Lower leg skin (tissue), 4 donors: ENCODE results near the gene CLEC19A. TPM values are rescaled to one million over a fixed set of nuclear protein-coding genes. Genes with fewer than 3 reads are reported as not detected.
A peak's percentile ranks its signal among the peaks of the same experiment; 100 is the strongest.

Experiments used
- DNase-seq, 2 donors: peaks; one replicate each; pipeline ENCODE4 v3.0.0-alpha.2; 2019; ENCODE audit warnings: low spot score in 2 of 2
- H3K4me3 ChIP-seq: fragments of 200-600 bp; sonication (generic); 2 replicates; pipeline ENCODE4 v1.5.1; 2017; ENCODE audit warnings: mild to moderate bottlenecking, low read depth; ENCODE audit not compliant: poor library complexity, severe bottlenecking
- CTCF ChIP-seq, 3 donors: fragments of 450-650 bp; IDR thresholded peaks; one replicate each; pipeline ENCODE4 v1.5.1; 2016; ENCODE audit warnings: antibody characterized with exemption in 3 of 3, mild to moderate bottlenecking in 3 of 3, moderate library complexity in 2 of 3
- POLR2A ChIP-seq, 2 donors: fragments of 450-650 bp; IDR thresholded peaks; one replicate each; pipeline ENCODE4 v1.6.1; 2016 to 2017; ENCODE audit warnings: antibody characterized with exemption in 2 of 2, mild to moderate bottlenecking in 1 of 2, moderate library complexity in 1 of 2
- WGBS, 2 donors: methylation state at CpG; one replicate each; pipeline ENCODE4 v1.1.5; 2018; 5-methylcytosine and 5-hydroxymethylcytosine counted together
- intact Hi-C: fragments of 100-400 bp; cut with DNase I; formaldehyde crosslinking; loops from one replicate; pipeline ENCODE4 v1.15.0; 2023; ENCODE audit warnings: low total_unique reads
- total RNA-seq, 4 donors: library from RNA; depleted of rRNA; stranded (reverse); fragments of >200 nt; gene quantifications; one replicate each; pipeline ENCODE4 v1.1.0, GENCODE V29; 2016

Gene CLEC19A
- total RNA-seq, 4 donors from 2014 or later, result not detected

DNA sequence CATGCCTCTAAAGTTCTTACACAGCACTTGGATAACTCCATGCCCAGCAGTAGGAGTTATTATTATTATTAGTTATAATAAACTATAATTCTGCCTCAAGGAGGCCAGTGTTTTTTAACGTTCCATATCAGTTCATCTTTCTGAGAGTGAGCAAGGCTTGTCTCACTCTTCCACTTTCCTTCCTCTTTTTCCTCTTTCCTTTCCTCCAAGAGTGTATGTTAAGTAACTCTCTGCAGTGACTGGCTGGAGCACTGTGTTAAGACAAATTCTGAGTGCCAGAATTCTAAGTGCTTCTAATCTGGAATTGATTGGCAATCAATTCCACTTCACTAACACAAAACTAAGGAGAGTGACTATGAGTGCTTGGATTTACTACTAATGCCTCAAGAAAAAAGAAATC lies 16.4 kb downstream of the CLEC19A start:
- WGBS, 2 donors, result 0% methylated on average over 1 of the region's 1 CpG
- intact Hi-C loops, result no loop called here
- TF ChIP-seq POLR2A (IDR thresholded peaks at IDR 0.05) (no peak), CTCF (IDR thresholded peaks at IDR 0.05) (no peak)
- peak in 1 of 2 donors; percentile 36 for DNase-seq
- H3K4me3 ChIP-seq, result no peak overlapping the region

DNA sequence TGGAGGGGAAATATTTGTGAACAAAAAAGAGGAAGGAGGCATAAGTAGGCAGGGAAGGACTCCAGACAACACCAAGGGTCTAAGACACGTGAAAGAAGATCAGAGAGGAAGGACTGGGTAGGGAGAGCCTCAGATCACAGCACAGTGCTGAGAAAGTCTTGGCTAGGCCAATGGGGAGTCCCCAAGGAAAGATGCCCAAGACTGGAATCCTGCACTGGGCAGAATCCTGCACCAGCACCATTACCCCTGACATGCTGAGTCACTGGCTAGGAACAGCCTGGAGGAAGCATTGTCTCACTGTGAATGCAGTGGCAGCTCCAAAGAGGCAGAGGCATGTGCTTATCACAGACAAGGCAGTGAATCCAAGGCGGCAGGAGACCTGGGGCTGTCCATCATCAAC lies 19.2 kb downstream of the CLEC19A start:
- TF ChIP-seq CTCF (IDR thresholded peaks at IDR 0.05) (no peak), POLR2A (IDR thresholded peaks at IDR 0.05) (no peak)
- 47 to 55% methylated on average over 2 of the region's 2 CpGs for WGBS, 2 donors
- DNase-seq, result no peak

DNA sequence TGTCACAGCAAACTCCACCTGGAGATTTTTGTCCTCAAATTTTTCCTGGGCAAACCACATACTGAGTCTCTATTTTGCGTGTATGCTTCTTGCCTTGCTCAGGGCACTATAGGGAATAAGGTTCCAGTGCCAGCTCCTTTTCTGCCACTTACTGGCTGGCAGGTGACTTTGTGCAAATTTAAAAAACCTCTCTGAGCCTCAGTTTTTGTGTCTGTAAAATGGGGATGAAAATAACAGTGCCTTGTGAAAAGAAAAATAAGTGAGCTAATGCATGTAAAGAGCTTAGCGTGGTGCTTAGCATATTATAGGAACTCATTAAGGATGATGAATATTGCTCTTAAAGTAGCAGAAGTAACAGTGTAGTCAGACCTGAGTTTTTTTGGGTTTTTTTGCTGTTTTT lies 19.9 kb downstream of the CLEC19A start:
- no peak overlapping the region for H3K4me3 ChIP-seq
- DNase-seq, result no peak
- 92 to 94% methylated on average over 2 of the region's 2 CpGs for WGBS, 2 donors
- TF ChIP-seq CTCF (IDR thresholded peaks at IDR 0.05) (no peak), POLR2A (IDR thresholded peaks at IDR 0.05) (no peak)
- intact Hi-C loops, result no loop called here

More for the DNA sequence above, 19.2 kb downstream of the CLEC19A start:
- H3K4me3 ChIP-seq, result no peak overlapping the region
- intact Hi-C loops, result no loop called here

DNA sequence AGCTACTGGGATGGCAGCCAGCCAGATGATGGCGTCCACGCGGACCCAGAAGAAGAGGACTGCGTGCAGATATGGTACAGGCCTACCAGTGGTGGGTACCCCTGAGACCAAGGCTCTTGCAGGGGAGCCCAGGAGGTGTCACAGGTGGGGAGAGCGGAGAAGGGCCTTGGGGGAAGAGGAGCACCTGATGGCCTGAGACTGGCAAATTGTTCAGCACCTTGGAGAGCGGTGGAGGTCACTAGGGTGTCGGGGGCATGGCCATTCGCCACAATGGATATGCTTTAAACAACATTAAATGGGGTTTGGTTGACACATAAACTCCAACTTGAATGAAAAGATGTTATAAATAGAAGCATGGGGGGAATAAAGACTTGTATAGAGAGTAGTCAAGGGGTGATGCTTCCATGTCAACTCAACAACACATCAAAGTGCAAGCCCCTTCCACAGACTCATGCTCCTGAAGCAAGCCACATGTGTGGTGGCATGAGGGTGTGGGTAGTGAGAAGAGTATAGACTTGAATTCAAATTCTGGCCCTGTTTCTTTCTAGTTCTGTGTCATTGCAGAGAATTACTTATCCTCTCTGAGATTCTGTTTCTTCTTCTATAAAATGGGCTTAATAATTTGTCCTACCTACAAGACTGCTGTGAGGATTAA lies 22.2 kb downstream of the CLEC19A start:
- intact Hi-C loops, result no loop called here
- H3K4me3 ChIP-seq, result no peak overlapping the region
- 60 to 69% methylated on average over 8 of the region's 8 CpGs for WGBS, 2 donors
- TF ChIP-seq POLR2A (IDR thresholded peaks at IDR 0.05) (no peak), CTCF (IDR thresholded peaks at IDR 0.05) (no peak)
- DNase-seq, result no peak

DNA sequence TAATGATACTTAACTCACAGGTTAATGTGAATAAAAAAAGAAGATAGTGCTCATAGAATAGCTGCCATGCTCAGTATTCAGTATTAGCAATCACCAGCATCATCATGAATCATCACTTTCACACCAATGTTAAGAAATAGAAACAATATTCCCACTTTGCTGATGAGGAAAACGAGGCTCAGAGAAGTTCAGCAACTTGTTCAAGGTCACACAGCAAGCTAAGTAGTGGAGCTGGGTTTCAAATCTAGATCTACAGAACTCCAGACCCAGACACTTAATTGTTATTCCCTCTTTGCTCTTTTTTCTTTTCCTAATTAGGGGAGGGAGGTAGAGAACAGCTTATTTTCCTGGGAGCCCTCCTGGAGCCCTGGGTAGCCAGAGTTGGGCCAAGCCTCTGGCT lies 22.9 kb downstream of the CLEC19A start:
- no peak overlapping the region for H3K4me3 ChIP-seq
- WGBS, 2 donors, result 56 to 58% methylated on average over 1 of the region's 1 CpG
- intact Hi-C loops, result no loop called here

More for the DNA sequence above, 22.9 kb downstream of the CLEC19A start:
- DNase-seq, result no peak
- TF ChIP-seq POLR2A (IDR thresholded peaks at IDR 0.05) (no peak), CTCF (IDR thresholded peaks at IDR 0.05) (no peak)
